RWPE2 (cell line): ENCODE results near the gene SNAP91.
"Not testable (repeated sequence)": the region's sequence is repeated elsewhere in the genome, so short reads cannot be mapped to it uniquely, and the experiment has no call there.

Experiments used
- ATAC-seq: fragments of 200-7000 bp; cut with Tn5 transposase; 3 replicates; pipeline ENCODE4 v1.9.1; 2021; ENCODE audit warnings: low read depth
- DNase-seq: peaks from one replicate; pipeline ENCODE4 v3.0.0-alpha.2; 2020; ENCODE audit warnings: low spot score
- H3K27ac ChIP-seq: fragments of 450-650 bp; 2 replicates; pipeline ENCODE4 v1.5.1; 2017; ENCODE audit warnings: mild to moderate bottlenecking; ENCODE audit not compliant: poor library complexity, severe bottlenecking
- H3K27me3 ChIP-seq: fragments of 250-450 bp; sonication (Bioruptor Pico); 2 replicates; pipeline ENCODE4 v1.5.1; 2021; ENCODE audit warnings: mild to moderate bottlenecking, moderate library complexity; ENCODE audit not compliant: insufficient read depth, poor library complexity, severe bottlenecking
- H3K36me3 ChIP-seq: fragments of 250-450 bp; sonication (Bioruptor Pico); 2 replicates; pipeline ENCODE4 v1.5.1; 2020; ENCODE audit warnings: low read depth, mild to moderate bottlenecking, moderate library complexity
- H3K4me1 ChIP-seq: fragments of 250-450 bp; sonication (Bioruptor Pico); 2 replicates; pipeline ENCODE4 v1.5.1; 2021; ENCODE audit warnings: mild to moderate bottlenecking, moderate library complexity; ENCODE audit not compliant: insufficient read depth, poor library complexity, severe bottlenecking
- H3K4me3 ChIP-seq: fragments of 250-450 bp; sonication (Bioruptor Pico); 2 replicates; pipeline ENCODE4 v1.5.1; 2021; ENCODE audit warnings: mild to moderate bottlenecking, moderate library complexity; ENCODE audit not compliant: severe bottlenecking
- H3K9me3 ChIP-seq: fragments of 250-450 bp; sonication (Bioruptor Pico); 2 replicates; pipeline ENCODE4 v1.5.1; 2021; ENCODE audit warnings: mild to moderate bottlenecking, moderate library complexity; ENCODE audit not compliant: severe bottlenecking
- TF ChIP-seq, protein P1 (sequence below): fragments of 450-650 bp; IDR thresholded peaks from one replicate; pipeline ENCODE4 v1.5.1; 2017; ENCODE audit warnings: mild to moderate bottlenecking, moderate library complexity; ENCODE audit not compliant: poor library complexity, severe bottlenecking

The SNAP91 gene

DNA sequence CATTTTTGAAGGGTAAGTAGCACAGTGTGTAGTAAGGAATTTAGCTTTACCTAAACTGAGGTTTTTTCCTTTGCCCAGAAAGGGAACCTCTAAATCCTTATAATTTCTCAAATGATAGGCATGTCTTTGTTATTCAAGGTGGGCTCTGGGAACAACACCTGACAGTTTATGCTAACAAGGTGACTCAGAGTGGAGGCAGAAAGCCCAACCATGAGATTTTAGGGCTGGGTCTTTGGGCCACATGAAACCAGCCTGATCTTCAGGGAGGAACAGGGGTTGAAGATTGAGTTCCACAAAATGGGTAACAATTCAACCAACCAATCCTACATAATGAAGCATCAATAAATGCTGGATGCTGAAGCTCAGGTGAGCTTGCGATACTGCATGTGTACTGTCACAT lies 149.9 kb downstream of the SNAP91 start:
- H3K36me3 ChIP-seq, result no peaks in the 10 kb centered on the region
- no peaks in the 10 kb centered on the region for H3K9me3 ChIP-seq

DNA sequence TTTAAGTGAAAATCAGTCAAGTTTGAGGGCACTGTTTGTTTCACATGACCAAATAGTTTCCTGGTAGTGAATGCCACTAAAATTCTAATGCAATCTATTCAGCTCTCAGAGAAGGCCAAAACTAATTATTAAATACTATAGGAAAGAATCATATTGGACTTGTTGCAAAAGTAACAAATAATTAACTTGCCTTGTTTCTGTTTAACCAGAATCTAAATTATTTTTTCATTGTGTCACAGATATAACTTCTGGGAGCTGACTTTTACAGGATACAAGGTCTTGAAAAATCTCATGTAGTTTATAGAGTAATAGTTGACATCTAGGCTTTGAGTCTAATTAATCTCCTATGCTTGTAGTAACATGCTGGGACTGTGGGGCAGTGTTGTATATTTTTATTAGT lies 152.0 kb downstream of the SNAP91 start:
- DNase-seq (no peak), ATAC-seq (no peak)
- Histone ChIP-seq H3K4me1 (no peaks in the 10 kb centered on the region), H3K27me3 (peaks cover 19% of the 10 kb centered on the region), H3K4me3 (no peak overlapping the region), H3K36me3 (no peaks in the 10 kb centered on the region), H3K27ac (no peak overlapping the region), H3K9me3 (no peaks in the 10 kb centered on the region)
- TF ChIP-seq, protein P1, sequence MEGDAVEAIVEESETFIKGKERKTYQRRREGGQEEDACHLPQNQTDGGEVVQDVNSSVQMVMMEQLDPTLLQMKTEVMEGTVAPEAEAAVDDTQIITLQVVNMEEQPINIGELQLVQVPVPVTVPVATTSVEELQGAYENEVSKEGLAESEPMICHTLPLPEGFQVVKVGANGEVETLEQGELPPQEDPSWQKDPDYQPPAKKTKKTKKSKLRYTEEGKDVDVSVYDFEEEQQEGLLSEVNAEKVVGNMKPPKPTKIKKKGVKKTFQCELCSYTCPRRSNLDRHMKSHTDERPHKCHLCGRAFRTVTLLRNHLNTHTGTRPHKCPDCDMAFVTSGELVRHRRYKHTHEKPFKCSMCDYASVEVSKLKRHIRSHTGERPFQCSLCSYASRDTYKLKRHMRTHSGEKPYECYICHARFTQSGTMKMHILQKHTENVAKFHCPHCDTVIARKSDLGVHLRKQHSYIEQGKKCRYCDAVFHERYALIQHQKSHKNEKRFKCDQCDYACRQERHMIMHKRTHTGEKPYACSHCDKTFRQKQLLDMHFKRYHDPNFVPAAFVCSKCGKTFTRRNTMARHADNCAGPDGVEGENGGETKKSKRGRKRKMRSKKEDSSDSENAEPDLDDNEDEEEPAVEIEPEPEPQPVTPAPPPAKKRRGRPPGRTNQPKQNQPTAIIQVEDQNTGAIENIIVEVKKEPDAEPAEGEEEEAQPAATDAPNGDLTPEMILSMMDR, result no peak

More for the DNA sequence above, 149.9 kb downstream of the SNAP91 start:
- H3K4me3 ChIP-seq, result no peak overlapping the region
- DNase-seq (no peak), ATAC-seq (no peak)
- H3K27me3 ChIP-seq, result peaks cover 12% of the 10 kb centered on the region
- TF ChIP-seq, protein P1, result no peak
- H3K27ac ChIP-seq, result no peak overlapping the region
- no peaks in the 10 kb centered on the region for H3K4me1 ChIP-seq

DNA sequence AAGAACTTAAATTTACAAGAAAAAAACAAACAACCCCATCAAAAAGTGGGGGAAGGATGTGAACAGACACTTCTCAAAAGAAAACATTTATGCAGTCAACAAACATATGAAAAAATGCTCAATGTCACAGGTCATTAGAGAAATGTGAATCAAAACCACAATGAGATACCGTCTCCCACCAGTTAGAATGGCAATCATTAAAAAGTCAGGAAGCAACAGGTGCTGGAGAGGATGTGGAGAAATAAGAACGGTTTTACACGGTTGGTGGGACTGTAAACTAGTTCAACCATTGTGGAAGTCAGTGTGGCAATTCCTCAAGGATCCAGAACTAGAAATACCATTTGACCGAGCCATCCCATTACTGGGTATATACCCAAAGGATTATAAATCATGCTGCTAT lies 157.2 kb downstream of the SNAP91 start:
- H3K9me3 ChIP-seq, DNase-seq, H3K4me3 ChIP-seq, H3K4me1 ChIP-seq, ATAC-seq, H3K36me3 ChIP-seq, H3K27ac ChIP-seq: not testable (repeated sequence)
- H3K27me3 ChIP-seq, result peaks cover 19% of the 10 kb centered on the region

DNA sequence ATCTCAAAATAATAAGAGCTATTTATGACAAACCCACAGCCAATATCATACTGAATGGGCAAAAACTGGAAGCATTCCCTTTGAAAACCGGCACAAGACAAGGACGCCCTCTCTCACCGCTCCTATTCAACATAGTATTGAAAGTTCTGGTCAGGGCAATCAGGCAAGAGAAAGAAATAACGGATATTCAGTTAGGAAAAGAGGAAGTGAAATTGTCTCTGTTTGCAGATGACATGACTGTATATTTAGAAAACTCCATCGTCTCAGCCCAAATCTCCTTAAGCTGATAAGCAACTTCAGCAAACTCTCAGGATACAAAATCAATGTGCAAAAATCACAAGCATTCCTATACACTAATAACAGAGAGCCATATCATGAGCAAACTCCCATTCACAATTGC lies 158.4 kb downstream of the SNAP91 start:
- ATAC-seq, H3K9me3 ChIP-seq, H3K36me3 ChIP-seq, H3K4me1 ChIP-seq, H3K27ac ChIP-seq, H3K4me3 ChIP-seq, DNase-seq: not testable (repeated sequence)
- H3K27me3 ChIP-seq, result peaks cover 16% of the 10 kb centered on the region

DNA sequence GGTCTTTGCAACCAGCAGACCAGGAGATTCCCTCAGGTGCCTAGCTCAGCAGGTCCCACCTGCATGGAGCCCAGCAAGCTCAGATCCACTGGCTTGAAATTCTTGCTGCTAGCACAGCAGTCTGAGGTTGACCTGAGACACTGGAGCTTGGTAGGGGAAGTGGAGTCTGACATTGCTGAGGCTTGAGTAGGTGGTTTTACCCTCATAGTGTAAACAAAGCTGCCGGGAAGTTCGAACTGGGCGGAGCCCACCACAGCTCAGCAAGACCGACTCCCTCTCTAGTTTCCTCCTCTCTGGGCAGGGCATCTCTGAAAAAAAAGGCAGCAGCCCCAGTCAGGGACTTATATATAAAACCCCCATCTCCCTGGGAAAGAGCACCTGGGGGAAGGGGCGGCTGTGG lies 162.3 kb downstream of the SNAP91 start:
- Histone ChIP-seq H3K9me3 (no peaks in the 10 kb centered on the region), H3K4me1 (no peaks in the 10 kb centered on the region), H3K36me3 (no peaks in the 10 kb centered on the region), H3K27ac (no peak overlapping the region), H3K4me3 (no peak overlapping the region), H3K27me3 (no peaks in the 10 kb centered on the region)
- ATAC-seq, result no peak
- TF ChIP-seq, protein P1, result no peak
- no peak for DNase-seq

DNA sequence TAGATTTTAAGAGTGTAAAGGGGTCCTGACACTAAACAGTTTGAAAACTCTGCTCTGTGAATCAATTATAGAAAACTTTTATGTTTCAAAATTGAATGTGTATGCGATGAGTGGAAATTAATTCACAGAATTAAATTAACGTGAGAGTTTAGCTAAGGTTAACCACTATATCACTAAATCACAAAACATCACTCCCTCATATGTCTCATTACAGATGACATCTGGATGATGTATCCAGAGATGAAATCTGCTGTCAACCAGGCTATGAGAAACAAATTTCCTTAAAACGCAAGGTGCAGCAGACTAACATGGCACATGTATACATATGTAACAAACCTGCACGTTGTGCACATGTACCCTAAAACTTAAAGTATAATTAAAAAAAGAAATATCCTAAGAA lies 169.2 kb downstream of the SNAP91 start:
- Histone ChIP-seq H3K27ac (no peak overlapping the region), H3K36me3 (no peaks in the 10 kb centered on the region), H3K9me3 (no peaks in the 10 kb centered on the region), H3K27me3 (no peaks in the 10 kb centered on the region), H3K4me1 (no peaks in the 10 kb centered on the region), H3K4me3 (no peak overlapping the region)
- no peak for DNase-seq
- TF ChIP-seq, protein P1, result no peak
- ATAC-seq, result no peak
